H1 (cell line): ENCODE measurements around the gene AP4B1. TPM values are rescaled to one million over a fixed set of nuclear protein-coding genes. Genes with fewer than 3 reads are reported as not detected.

ENCODE experiments used
- NANOG ChIP-seq: IDR thresholded peaks from 2 replicates; pipeline ENCODE4 v1.6.1; 2011; ENCODE audit warnings: low read length, low read depth, mild to moderate bottlenecking, inconsistent platforms; ENCODE audit not compliant: insufficient read depth, poor library complexity, severe bottlenecking
- POLR2A ChIP-seq, 2 experiments: IDR thresholded peaks; 1 replicate in 1 of 2; 2 replicates in 1 of 2; pipeline ENCODE4 v1.6.1; 2011; ENCODE audit warnings: low read depth in 2 of 2, low read length in 2 of 2, mild to moderate bottlenecking in 2 of 2; ENCODE audit errors: control extremely low read depth in 1 of 2
- SP1 ChIP-seq: IDR thresholded peaks from 2 replicates; pipeline ENCODE4 v1.6.1; 2011; ENCODE audit warnings: low read depth, low read length
- polyA plus RNA-seq, 7 experiments: library from polyadenylated mRNA; depleted of rRNA in 3 of 7; stranded (reverse) in 5 of 7; unstranded in 2 of 7; fragments of >200 nt in 5 of 7; fragments of 200-250 nt in 2 of 7; gene quantifications; 1 replicate in 5 of 7; 2 replicates in 1 of 7; 4 replicates in 1 of 7; pipeline versions ENCODE4 v1.2.1 to v1.2.3, GENCODE V29; 2011 to 2013; ENCODE audit warnings: missing spikeins in 2 of 7, mixed read lengths in 2 of 7
- total RNA-seq: library from RNA; stranded (reverse); fragmentation: NEBNext Ultra II Directional; extraction: Animal tissue kit (Norgen Biotek cat#: 25700); gene quantifications from 2 replicates; pipeline ENCODE4 v1.2.1, GENCODE V29; 2021
- TF ChIP-seq, protein P1 (sequence below): IDR thresholded peaks from 2 replicates; pipeline ENCODE4 v1.6.1; 2012; ENCODE audit warnings: inconsistent platforms

Gene AP4B1
- total and polyA plus RNA-seq, 2 of the 8 experiments (the other 6 are each of a cell fraction or from before 2014, with no cell fraction given), result 8.9 to 9.0 TPM

DNA sequence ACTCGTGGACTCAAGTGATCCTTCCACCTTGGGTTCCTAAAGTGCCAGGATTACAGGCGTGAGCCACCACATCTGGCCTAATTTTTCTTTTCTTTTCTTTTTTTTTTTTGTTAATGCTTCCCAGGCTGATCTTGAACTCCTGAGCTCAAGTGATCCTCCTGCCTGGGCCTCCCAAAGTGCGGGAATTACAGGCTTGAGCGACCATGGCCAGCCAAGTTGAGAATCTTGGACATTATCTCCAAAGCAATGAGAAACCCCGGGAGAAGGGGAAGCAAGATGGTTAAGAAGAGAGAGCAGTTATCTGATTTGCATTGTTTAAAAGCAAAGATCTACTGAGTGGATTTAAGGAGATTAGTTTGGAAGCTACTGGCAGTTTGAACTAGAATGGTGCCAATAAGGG lies 33.6 kb upstream of the AP4B1 start (continued):
- TF ChIP-seq NANOG (no peak), SP1 (no peak), POLR2A (IDR thresholded peaks at IDR 0.05; ENCODE audit: control extremely low read depth in 1 of 2, low read depth in 2 of 2, low read length in 2 of 2) (no peak)
- TF ChIP-seq, protein P1, sequence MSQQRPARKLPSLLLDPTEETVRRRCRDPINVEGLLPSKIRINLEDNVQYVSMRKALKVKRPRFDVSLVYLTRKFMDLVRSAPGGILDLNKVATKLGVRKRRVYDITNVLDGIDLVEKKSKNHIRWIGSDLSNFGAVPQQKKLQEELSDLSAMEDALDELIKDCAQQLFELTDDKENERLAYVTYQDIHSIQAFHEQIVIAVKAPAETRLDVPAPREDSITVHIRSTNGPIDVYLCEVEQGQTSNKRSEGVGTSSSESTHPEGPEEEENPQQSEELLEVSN, result no peak
